GM19023 (cell line): Measurements from ENCODE around the gene OR4B1.
A peak's percentile ranks its signal among the peaks of the same experiment; 100 is the strongest.
"Not testable (repeated sequence)": the region's sequence is repeated elsewhere in the genome, so short reads cannot be mapped to it uniquely, and the experiment has no call there.

Source experiments
- ATAC-seq: cut with Tn5 transposase; IDR thresholded peaks from one replicate; pipeline ENCODE4 v1.9.1; 2021; ENCODE audit warnings: mild to moderate bottlenecking, moderate library complexity; ENCODE audit not compliant: unreplicated experiment

OR4B1 gene, protein sequence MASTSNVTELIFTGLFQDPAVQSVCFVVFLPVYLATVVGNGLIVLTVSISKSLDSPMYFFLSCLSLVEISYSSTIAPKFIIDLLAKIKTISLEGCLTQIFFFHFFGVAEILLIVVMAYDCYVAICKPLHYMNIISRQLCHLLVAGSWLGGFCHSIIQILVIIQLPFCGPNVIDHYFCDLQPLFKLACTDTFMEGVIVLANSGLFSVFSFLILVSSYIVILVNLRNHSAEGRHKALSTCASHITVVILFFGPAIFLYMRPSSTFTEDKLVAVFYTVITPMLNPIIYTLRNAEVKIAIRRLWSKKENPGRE

DNA sequence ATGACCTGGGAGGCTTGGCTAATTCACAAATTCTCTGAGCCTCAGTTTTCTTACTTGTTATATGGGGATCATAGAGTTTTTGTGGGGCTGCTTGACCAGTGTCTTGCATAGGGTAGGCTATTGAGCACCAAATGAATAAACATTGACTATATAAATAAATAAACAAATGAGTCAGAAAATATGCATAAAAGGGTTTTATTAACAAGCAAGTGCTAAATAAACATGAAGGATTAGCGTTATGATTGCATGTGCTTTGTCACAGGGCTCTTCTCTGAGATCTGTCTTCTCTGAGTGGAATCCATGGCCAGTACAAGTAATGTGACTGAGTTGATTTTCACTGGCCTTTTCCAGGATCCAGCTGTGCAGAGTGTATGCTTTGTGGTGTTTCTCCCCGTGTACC is at the start of gene OR4B1:
OR4B1 (plus strand) TSS at position 301 of the 400 bp plus-strand sequence; CDS start at position 301, 0 bp downstream.
- no peak for ATAC-seq

GRCh38 chr11:48167380-48167779 is 49.2 kb upstream of the OR4B1 start:
- no peak for ATAC-seq

GRCh38 chr11:48168815-48169214 is 47.8 kb upstream of the OR4B1 start:
- ATAC-seq, result no peak

DNA sequence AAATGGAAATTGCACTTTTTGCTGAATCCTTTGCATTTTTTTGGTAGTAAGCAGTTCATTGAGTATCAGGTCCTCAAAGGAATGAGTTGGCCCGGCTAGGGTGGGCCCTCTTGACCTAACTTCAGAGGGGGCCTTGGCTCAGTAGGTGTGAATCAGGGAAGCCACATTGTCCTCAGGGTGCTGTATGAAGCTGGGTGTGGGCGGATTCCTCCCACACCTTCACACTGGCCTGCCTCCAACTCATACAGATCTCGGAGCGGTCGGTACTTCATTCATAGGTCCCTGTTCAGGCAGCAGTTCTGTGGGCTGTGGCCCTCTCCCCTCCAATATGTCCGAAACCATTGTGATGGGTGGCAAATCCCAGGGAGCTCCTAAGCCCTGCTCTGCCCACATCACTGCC is 47.4 kb upstream of the OR4B1 start:
- ATAC-seq, result no peak

GRCh38 chr11:48169717-48170116 is 46.9 kb upstream of the OR4B1 start:
- no peak for ATAC-seq

DNA sequence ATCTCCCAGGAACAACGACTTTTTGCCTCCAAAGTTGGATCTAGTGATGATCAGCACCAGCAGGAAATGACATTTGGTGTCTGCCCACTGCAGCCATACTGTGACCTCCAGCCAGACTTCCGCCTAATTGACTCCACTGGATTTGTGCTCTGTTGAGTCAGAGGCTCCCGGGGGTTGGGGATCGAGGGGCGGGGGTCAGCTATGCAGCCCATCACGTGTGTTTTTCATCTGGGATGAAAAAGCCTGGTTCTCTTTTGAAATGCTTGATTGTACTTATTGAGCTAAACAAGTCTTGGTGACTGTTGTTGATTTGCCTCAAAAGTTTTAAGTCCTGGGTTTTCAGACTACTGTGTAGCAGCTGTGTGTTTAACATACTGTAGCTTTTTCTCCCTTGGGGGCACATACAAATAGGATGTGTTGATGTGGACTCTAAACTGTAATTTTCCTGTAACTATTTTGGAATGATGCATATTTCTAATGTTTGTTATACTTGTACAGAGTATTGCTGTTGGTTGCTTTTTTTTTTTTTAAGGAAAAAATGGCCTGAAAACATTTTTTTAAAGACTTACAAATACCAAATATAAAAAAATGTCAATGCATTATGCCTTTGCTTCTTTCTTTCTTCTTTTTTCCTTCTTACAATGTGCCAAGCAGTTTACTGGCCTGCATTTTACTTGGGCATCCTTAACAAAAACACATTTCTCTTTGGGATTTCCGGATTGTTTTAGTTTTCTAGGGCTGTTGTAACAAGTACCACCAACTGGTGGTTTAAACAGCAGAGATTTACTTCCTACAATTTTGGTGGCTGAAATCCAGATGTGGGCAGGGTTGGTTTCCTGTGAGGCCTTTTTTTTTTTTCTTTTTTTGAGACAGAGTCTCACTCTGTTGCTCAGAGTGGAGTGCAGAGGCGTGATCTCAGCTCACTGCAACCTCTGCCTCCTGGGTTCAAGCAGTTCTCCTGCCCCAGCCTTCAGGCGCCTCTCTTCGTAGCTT is 46.1 kb upstream of the OR4B1 start:
- no peak for ATAC-seq

- ATAC-seq, result peak; percentile 69
These were observed 43.6 kb upstream of the OR4B1 start for GRCh38 chr11:48172818-48173609.

DNA sequence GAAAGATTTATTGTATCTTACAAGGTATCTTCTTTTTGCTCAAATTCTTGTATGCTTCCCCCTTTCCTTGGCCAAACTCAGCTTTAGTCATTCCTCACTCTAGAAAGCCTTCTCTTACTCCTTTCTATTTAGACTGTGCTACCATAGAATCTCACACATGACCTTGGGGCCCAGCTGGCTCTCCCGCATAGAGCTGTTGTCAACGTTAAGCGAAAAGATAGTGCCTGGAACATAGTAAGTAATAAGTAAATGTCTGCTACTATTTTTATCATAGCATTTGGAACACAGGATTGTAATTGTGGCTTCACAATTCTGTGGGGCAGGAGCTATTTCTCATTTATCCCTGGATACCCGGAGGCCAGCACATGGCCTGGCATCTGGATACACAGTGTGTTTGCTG is 38.9 kb upstream of the OR4B1 start:
- no peak for ATAC-seq

GRCh38 chr11:48180627-48181026 is 36.0 kb upstream of the OR4B1 start:
- ATAC-seq, result no peak

DNA sequence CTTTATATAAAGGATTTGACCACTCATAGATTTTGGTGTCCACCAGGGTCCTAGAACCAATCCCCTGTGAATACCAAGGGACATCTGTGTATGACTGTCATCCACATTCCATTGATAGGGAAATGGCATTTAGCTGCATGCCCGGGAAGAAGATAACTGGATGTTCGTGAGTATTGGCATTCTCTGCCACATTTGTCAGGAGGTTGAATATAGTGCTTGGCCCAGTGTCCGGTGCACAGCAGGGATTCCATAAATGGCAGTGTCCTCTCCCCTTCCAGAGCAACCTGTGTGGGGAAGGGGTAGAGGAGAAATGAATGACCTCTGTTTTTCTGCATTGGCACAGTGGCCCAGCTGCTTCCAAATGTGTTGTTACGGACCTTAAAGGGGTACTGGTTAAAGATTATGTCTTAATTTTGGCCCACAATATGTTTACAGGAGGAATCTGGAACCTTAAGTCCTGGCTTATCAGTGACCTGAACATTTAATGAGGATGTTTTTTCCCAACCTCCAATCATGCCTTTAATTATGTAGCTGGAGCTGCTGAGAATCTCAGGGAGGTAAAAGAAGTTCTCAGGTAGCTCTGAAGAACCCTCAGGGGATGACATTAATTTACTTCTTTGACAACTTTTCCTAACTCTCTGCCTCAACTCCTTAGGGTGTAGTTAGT is 33.6 kb upstream of the OR4B1 start:
- ATAC-seq, result no peak

GRCh38 chr11:48184452-48184851 is 32.2 kb upstream of the OR4B1 start:
- ATAC-seq, result no peak

GRCh38 chr11:48190906-48191654 is 25.5 kb upstream of the OR4B1 start:
- ATAC-seq, result not testable (repeated sequence)

DNA sequence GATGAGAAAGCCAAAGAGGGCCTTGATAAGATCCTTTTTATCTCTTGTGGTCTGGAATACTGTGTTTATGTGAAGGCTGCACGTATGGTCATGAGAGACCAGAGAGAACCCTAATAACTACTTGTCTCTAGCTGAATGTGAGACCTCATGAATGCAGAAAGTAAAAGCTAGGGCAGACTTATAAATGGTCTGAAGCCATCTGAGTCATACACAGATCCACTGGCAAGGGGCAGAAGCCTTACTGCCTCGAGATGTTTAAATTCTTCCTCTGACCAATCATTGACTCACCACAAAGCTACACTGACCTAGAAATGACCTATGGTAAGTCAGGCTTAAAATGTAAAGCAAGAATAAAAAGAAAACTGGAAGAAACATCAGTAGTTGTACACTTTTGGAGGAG is 22.7 kb upstream of the OR4B1 start:
- no peak for ATAC-seq

- no peak for ATAC-seq
These were observed 8.7 kb upstream of the OR4B1 start for GRCh38 chr11:48207881-48208280.

DNA sequence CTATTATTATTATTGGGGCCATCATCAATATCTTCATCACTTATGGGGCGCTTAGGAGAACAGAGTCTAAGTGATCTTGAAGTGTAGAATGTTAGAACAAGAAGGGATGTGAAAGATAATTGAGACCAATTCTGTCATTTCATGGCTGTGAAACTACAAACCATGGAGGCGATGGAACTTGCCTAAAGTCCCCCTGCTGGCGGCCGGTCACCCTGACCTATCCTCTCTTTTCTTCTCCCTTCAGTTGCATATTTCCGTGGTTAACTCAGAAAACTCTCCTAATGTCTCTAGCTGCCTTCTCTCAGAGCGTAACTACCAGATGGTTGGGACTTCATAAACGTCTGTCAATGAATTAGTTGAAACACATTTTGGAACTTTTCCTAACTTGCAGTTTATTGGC is 6.6 kb upstream of the OR4B1 start:
- no peak for ATAC-seq

DNA sequence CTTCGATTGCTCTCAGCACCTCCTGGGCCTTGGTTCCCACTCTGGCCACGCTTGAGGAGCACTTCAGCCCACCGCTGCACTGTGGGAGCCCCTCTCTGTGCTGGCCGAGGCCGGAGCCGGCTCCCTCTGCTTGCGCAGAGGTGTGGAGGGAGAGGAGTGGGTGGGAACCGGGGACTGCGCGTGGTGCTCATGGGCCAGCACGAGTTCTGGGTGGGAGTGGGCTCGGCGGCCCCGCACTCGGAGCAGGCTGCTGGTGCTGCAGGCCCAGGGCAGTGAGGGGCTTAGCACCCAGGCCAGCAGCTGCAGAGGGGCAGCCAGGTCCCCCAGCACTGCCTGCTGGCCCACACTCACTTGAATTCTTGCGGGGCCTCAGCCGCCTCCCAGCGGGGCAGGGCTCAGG is 12.2 kb downstream of the OR4B1 start:
- no peak for ATAC-seq

GRCh38 chr11:48230057-48230456 is 13.4 kb downstream of the OR4B1 start:
- not testable (repeated sequence) for ATAC-seq

GRCh38 chr11:48237727-48238126 is 21.1 kb downstream of the OR4B1 start:
- no peak for ATAC-seq

- ATAC-seq, result no peak
These were observed 25.9 kb downstream of the OR4B1 start for GRCh38 chr11:48242501-48242900.

DNA sequence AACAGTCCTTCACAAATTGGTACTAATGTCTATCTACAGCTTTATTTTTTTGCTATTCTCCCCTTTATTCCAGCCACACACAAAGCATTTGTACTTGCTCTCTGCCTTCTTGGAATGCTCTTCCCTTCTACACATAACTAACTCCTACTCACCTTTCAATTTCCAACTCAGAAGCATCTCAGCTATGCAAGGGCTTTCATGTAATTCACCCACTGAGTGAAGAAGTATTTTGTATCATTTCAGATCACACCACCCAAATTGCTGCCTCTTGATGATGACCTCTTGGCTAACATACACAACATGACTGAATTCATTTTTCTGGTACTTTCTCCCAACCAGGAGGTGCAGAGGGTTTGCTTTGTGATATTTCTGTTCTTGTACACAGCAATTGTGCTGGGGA is 28.2 kb downstream of the OR4B1 start, which contains the start of gene OR4X2:
OR4X2 (plus strand) TSS at position 301 of the 400 bp plus-strand sequence; CDS start at position 301, 0 bp downstream.
- ATAC-seq, result no peak
